CD14-positive monocyte (primary cell): ENCODE results near the gene TWNK. TPM values are rescaled to one million over a fixed set of nuclear protein-coding genes. Genes with fewer than 3 reads are reported as not detected.

Experiments
- DNase-seq, 3 donors: peaks; one replicate each; pipeline ENCODE4 v3.0.0-alpha.2; 2011 to 2022
- H2AFZ ChIP-seq: 2 replicates; pipeline ENCODE4 v1.6.0; 2012; ENCODE audit warnings: mild to moderate bottlenecking, low read depth, low read length, inconsistent platforms; ENCODE audit not compliant: insufficient read depth, poor library complexity, severe bottlenecking
- H3K27ac ChIP-seq, 2 donors: 1 replicate in 1 of 2; 2 replicates in 1 of 2; pipeline ENCODE4 v1.5.1; 2012 to 2013; ENCODE audit warnings: low read length in 2 of 2, control low read depth in 1 of 2, inconsistent platforms in 1 of 2, low read depth in 1 of 2, mild to moderate bottlenecking in 1 of 2
- H3K27me3 ChIP-seq, 2 donors: one replicate each; pipeline versions ENCODE4 v1.6.0 to v1.6.1; 2011 to 2013; ENCODE audit warnings: low read length in 2 of 2; ENCODE audit not compliant: control insufficient read depth in 2 of 2, insufficient read depth in 2 of 2
- H3K36me3 ChIP-seq, 2 donors: replicated peaks in 1 of 2; 1 replicate in 1 of 2; 2 replicates in 1 of 2; pipeline versions ENCODE4 v1.5.1 to v1.6.1; 2012 to 2013; ENCODE audit warnings: low read length in 2 of 2, control low read depth in 1 of 2, inconsistent platforms in 1 of 2, mild to moderate bottlenecking in 1 of 2; ENCODE audit not compliant: insufficient read depth in 2 of 2, control insufficient read depth in 1 of 2
- H3K4me1 ChIP-seq, 2 donors: 1 replicate in 1 of 2; 2 replicates in 1 of 2; pipeline versions ENCODE4 v1.5.1 to v1.6.1; 2012 to 2013; ENCODE audit warnings: low read length in 2 of 2, control low read depth in 1 of 2, inconsistent platforms in 1 of 2, mild to moderate bottlenecking in 1 of 2, moderate library complexity in 1 of 2; ENCODE audit not compliant: insufficient read depth in 2 of 2, control insufficient read depth in 1 of 2
- H3K4me2 ChIP-seq: replicated peaks from 2 replicates; pipeline ENCODE3; 2012; ENCODE audit warnings: low read length, moderate library complexity, mild to moderate bottlenecking; ENCODE audit not compliant: poor library complexity, severe bottlenecking; ENCODE audit errors: extremely low read depth
- H3K4me3 ChIP-seq, 3 experiments: fragments of 200-600 bp in 1 of 3; sonication (generic) in 1 of 3; replicated peaks in 1 of 3; 1 replicate in 2 of 3; 2 replicates in 1 of 3; pipeline ENCODE4 v1.5.1; 2011 to 2013; ENCODE audit warnings: low read length in 3 of 3, mild to moderate bottlenecking in 3 of 3, control low read depth in 2 of 3, low read depth in 2 of 3, inconsistent platforms in 1 of 3, moderate library complexity in 1 of 3
- H3K79me2 ChIP-seq: 2 replicates; pipeline ENCODE4 v1.6.0; 2012; ENCODE audit warnings: mild to moderate bottlenecking, control low read depth, inconsistent platforms, low read length, moderate library complexity; ENCODE audit not compliant: insufficient read depth
- H3K9ac ChIP-seq: 2 replicates; pipeline ENCODE4 v1.6.0; 2017; ENCODE audit warnings: low read length, mild to moderate bottlenecking; ENCODE audit not compliant: insufficient read depth, poor library complexity, severe bottlenecking
- H3K9me3 ChIP-seq, 2 donors: replicated peaks in 1 of 2; 1 replicate in 1 of 2; 2 replicates in 1 of 2; pipeline versions ENCODE4 v1.5.1 to v1.6.1; 2012 to 2013; ENCODE audit warnings: low read length in 2 of 2, control low read depth in 1 of 2; ENCODE audit not compliant: control insufficient read depth in 1 of 2, insufficient read depth in 1 of 2
- H4K20me1 ChIP-seq: 2 replicates; pipeline ENCODE4 v1.6.0; 2012; ENCODE audit warnings: mild to moderate bottlenecking, low read length, control low read depth, moderate library complexity; ENCODE audit not compliant: insufficient read depth
- H3K27ac Mint-ChIP-seq, 7 donors: one replicate each; pipeline ENCODE4 v1.8.0; 2020; ENCODE audit warnings: mild to moderate bottlenecking in 7 of 7, mixed read lengths in 7 of 7, moderate library complexity in 6 of 7, inconsistent platforms in 2 of 7
- H3K27me3 Mint-ChIP-seq, 3 donors: one replicate each; pipeline ENCODE4 v1.8.0; 2021 to 2022; ENCODE audit warnings: low read depth in 3 of 3, mild to moderate bottlenecking in 3 of 3, mixed read lengths in 3 of 3, moderate library complexity in 3 of 3, inconsistent platforms in 1 of 3
- H3K36me3 Mint-ChIP-seq, 2 donors: one replicate each; pipeline ENCODE4 v1.8.0; 2020; ENCODE audit warnings: mixed read lengths in 2 of 2, inconsistent platforms in 1 of 2, mild to moderate bottlenecking in 1 of 2
- H3K4me1 Mint-ChIP-seq: one replicate; pipeline ENCODE4 v1.8.0; 2020; ENCODE audit warnings: mild to moderate bottlenecking, mixed read lengths
- H3K4me3 Mint-ChIP-seq, 2 donors: one replicate each; pipeline ENCODE4 v1.8.0; 2020; ENCODE audit warnings: mild to moderate bottlenecking in 2 of 2, mixed read lengths in 2 of 2, moderate library complexity in 1 of 2
- H3K9me3 Mint-ChIP-seq, 7 donors: one replicate each; pipeline ENCODE4 v1.8.0; 2020 to 2022; ENCODE audit warnings: mixed read lengths in 7 of 7, mild to moderate bottlenecking in 6 of 7, moderate library complexity in 6 of 7, inconsistent platforms in 2 of 7
- WGBS: methylation state at CpG from one replicate; pipeline ENCODE4 v1.1.5; 2013; ENCODE audit warnings: missing lambda C conversion rate; ENCODE audit not compliant: insufficient coverage; 5-methylcytosine and 5-hydroxymethylcytosine counted together
- intact Hi-C, 2 donors: fragments of 100-400 bp; cut with micrococcal nuclease; formaldehyde crosslinking; loops; one replicate each; pipeline versions ENCODE4 v1.15.0 to v1.15.1; 2023
- polyA plus RNA-seq, 3 donors: library from polyadenylated mRNA; depleted of rRNA in 1 of 3; unstranded in 2 of 3; stranded (reverse) in 1 of 3; fragments of 300-500 nt in 2 of 3; fragments of >200 nt in 1 of 3; fragmentation: Illumina TruSeq in 2 of 3; gene quantifications; 1 replicate in 2 of 3; 2 replicates in 1 of 3; pipeline ENCODE4 v1.2.3, GENCODE V29; 2012 to 2021
- TF ChIP-seq, protein P1 (sequence below): fragments of 200-600 bp; IDR thresholded peaks from one replicate; pipeline ENCODE4 v1.8.0; 2022; ENCODE audit warnings: antibody characterized with exemption, mild to moderate bottlenecking

The TWNK gene
- polyA plus RNA-seq, 3 donors = 0.31 to 1.2 (median 0.69) TPM

DNA sequence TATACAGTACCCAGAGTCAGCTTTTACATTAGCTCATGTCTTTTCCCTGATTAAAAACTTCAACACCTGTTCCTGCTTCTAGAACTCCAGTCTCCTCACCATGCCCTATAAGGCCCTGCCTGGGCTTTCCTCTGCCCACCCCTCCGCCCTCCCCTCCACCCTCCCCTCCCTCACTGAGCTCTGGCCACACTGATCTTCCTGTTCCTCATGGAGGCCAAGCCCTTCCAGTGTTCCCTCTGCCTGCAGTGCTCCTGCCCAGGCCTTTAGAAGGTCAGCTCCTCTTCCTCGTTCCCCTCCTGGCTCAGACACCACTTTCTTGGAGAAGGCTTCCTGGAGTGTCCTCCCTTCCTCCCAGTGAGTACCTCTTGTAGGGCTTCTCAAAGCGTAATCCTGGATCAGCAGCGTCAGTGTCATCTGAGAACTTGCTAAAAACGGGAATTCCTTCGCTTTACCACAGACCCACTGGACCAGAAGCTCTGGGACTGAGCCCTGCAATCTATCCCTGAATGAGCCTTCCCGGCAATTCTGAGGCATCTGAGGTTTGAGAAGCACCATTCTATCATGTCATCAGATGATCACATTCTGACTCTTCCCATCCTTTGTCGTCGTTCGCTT, 39.9 kb downstream of the TWNK start:
- H3K4me3 Mint-ChIP-seq = no peak overlapping the region
- Histone ChIP-seq H3K4me2 (no peak overlapping the region), H3K4me3 (no peak overlapping the region), H3K9ac (no peak overlapping the region), H3K4me1 (peaks cover 35 to 51% of the 10 kb centered on the region in 2 donors), H3K27me3 (no peaks in the 10 kb centered on the region), H3K79me2 (no peaks in the 10 kb centered on the region), H3K36me3 (no peaks in the 10 kb centered on the region), H3K27ac (no peak overlapping the region), H2AFZ (no peak overlapping the region), H4K20me1 (no peaks in the 10 kb centered on the region), H3K9me3 (no peaks in the 10 kb centered on the region)
- peaks cover 0 to 1% (median 0%) of the 10 kb centered on the region in 7 donors for H3K9me3 Mint-ChIP-seq
- H3K4me1 Mint-ChIP-seq = peaks cover 41% of the 10 kb centered on the region
- DNase-seq = peak in 1 of 3 donors; percentile 13
- H3K27ac Mint-ChIP-seq = peak overlapping the region in 1 of 7 donors; percentile 30
- H3K36me3 Mint-ChIP-seq = no peaks in the 10 kb centered on the region
- TF ChIP-seq, protein P1, sequence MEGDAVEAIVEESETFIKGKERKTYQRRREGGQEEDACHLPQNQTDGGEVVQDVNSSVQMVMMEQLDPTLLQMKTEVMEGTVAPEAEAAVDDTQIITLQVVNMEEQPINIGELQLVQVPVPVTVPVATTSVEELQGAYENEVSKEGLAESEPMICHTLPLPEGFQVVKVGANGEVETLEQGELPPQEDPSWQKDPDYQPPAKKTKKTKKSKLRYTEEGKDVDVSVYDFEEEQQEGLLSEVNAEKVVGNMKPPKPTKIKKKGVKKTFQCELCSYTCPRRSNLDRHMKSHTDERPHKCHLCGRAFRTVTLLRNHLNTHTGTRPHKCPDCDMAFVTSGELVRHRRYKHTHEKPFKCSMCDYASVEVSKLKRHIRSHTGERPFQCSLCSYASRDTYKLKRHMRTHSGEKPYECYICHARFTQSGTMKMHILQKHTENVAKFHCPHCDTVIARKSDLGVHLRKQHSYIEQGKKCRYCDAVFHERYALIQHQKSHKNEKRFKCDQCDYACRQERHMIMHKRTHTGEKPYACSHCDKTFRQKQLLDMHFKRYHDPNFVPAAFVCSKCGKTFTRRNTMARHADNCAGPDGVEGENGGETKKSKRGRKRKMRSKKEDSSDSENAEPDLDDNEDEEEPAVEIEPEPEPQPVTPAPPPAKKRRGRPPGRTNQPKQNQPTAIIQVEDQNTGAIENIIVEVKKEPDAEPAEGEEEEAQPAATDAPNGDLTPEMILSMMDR = no peak
- WGBS = 65% methylated on average over 6 of the region's 10 CpGs
- H3K27me3 Mint-ChIP-seq = peaks cover 2 to 10% (median 3%) of the 10 kb centered on the region in 3 donors
- intact Hi-C loops = no loop called here

DNA sequence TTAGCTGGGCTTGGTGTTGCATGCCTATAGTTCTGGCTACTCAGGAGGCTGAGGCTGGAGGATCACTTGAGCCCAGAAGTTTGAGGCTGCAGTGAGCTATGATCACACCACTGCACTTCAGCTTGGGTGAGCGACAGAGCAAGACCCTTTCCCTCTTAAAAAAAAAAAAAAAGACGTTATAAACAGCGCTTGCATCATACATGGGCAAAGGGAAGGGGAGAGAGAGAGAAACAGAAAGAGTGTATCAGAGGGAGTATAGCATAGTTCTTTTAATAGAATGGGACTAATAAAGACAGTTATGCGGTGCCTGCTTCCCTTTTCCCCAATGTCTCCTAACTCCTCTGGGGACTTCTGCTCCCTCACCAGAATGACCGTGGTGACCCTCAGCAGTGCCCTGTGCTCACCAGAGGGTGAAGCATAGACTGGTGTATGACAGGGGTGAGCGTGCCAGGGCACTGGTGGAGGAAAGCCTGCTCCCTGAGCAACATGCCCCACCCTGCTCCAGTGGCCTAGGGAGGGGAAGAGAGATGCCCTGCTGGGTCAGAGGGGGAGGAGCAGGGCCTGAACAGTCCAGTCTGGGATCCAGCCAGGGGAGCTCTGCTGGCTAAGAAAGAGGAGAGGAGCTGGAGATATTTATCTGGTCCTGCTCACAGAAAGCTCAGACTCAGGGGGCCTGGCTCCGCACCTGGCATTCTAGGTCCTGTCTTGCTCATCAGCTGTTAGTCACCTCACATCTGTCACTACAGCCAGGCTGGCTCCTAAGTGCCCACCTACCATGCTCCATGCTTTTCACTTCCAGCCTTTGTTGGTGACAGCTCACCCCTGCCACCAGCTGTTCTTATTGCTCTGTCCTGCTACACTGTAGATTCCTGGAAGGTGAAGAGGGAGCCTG, 41.3 kb downstream of the TWNK start:
- no peak overlapping the region for H3K4me3 Mint-ChIP-seq
- Histone ChIP-seq H3K9ac (no peak overlapping the region), H3K27ac (peak overlapping the region; percentile 5 to 30), H3K36me3 (no peaks in the 10 kb centered on the region), H3K4me3 (no peak overlapping the region), H3K4me2 (no peak overlapping the region), H3K79me2 (peaks cover 7% of the 10 kb centered on the region), H3K9me3 (no peaks in the 10 kb centered on the region), H3K27me3 (no peaks in the 10 kb centered on the region), H2AFZ (no peak overlapping the region), H3K4me1 (peaks cover 44 to 61% of the 10 kb centered on the region in 2 donors), H4K20me1 (no peaks in the 10 kb centered on the region)
- H3K27me3 Mint-ChIP-seq = peaks cover 2 to 10% (median 6%) of the 10 kb centered on the region in 3 donors
- WGBS = 50% methylated on average over 2 of the region's 7 CpGs
- H3K36me3 Mint-ChIP-seq = peaks cover 0 to 2% of the 10 kb centered on the region in 2 donors
- peak; percentile 60 to 88 (median 69) for DNase-seq
- peaks cover 55% of the 10 kb centered on the region for H3K4me1 Mint-ChIP-seq
- peak overlapping the region in 5 of 7 donors; percentile 35 to 63 (median 47) for H3K27ac Mint-ChIP-seq
- TF ChIP-seq, protein P1 = no peak
- H3K9me3 Mint-ChIP-seq = peaks cover 0 to 1% (median 0%) of the 10 kb centered on the region in 7 donors
- intact Hi-C loops = no loop called here
